ENCODE results near the gene OAF. TPM values are rescaled to one million over a fixed set of nuclear protein-coding genes. Genes with fewer than 3 reads are reported as not detected.

OAF gene
- polyA plus RNA-seq, 2 of the 4 experiments (the other 2 are of a cell fraction): 3.0 to 3.8 TPM

- TF ChIP-seq ELK1 (IDR thresholded peaks at IDR 0.05; ENCODE audit: low read depth, low read length): no peak
These were observed 16.7 kb upstream of the OAF start (continued) for GRCh38 chr11:120194166-120194565.

- TF ChIP-seq BCL3 (IDR thresholded peaks at IDR 0.05) (no peak), ELK1 (IDR thresholded peaks at IDR 0.05; ENCODE audit: low read depth, low read length) (no peak), SMC3 (IDR thresholded peaks at IDR 0.05) (no peak), CEBPB (IDR thresholded peaks at IDR 0.05) (no peak), ZNF302 (CRISPR knock-in tag; IDR thresholded peaks at IDR 0.05) (no peak), HEYL (CRISPR knock-in tag; IDR thresholded peaks at IDR 0.05) (no peak), JUNB (IDR thresholded peaks at IDR 0.05) (no peak), FOSL2 (IDR thresholded peaks at IDR 0.05) (no peak), FOSL2 (CRISPR knock-in tag; IDR thresholded peaks at IDR 0.05) (no peak), PBX3 (IDR thresholded peaks at IDR 0.05) (no peak), NR3C1 (IDR thresholded peaks at IDR 0.05) (no peak), PHF8 (IDR thresholded peaks at IDR 0.05; ENCODE audit: borderline replicate concordance, low read depth) (no peak), CBX8 (IDR thresholded peaks at IDR 0.05) (no peak), KDM1A (IDR thresholded peaks at IDR 0.05; ENCODE audit: low read depth) (no peak)
- ATAC-seq (no peak), FAIRE-seq (no peak), DNase-seq (ENCODE audit: low read depth in 1 of 2, low spot score in 1 of 2) (no peak)
- Histone ChIP-seq H3K4me2 (no peak overlapping the region), H3K4me1 (no peaks in the 10 kb centered on the region), H3K27ac (no peak overlapping the region), H3K9me3 (no peaks in the 10 kb centered on the region), H3K4me3 (no peak overlapping the region)
- ChIA-PET POLR2A (no interaction called here), CTCF (interaction anchor here (1.0 to 4.7 kb wide), 4 partner anchors 26 to 104 kb away, joined by 3 to 24 read pairs (median 4); no protein-coding TSS in a partner anchor)
- 73% methylated on average over 9 of the region's 13 CpGs for WGBS (ENCODE audit: missing lambda C conversion rate)
These were observed 15.1 kb upstream of the OAF start for GRCh38 chr11:120195601-120196320.

GRCh38 chr11:120196826-120197225 lies 14.0 kb upstream of the OAF start:
- 82% methylated on average over 6 of the region's 6 CpGs for WGBS (ENCODE audit: missing lambda C conversion rate)
- CTCF ChIA-PET: interaction anchor here (0.8 to 4.7 kb wide), 5 partner anchors 25 to 103 kb away, joined by 3 to 24 read pairs (median 3); no protein-coding TSS in a partner anchor
- DNase-seq (ENCODE audit: low read depth in 1 of 2, low spot score in 1 of 2) (no peak), ATAC-seq (no peak), FAIRE-seq (no peak)
- Histone ChIP-seq H3K9me3 (no peaks in the 10 kb centered on the region), H3K27ac (no peak overlapping the region), H3K4me3 (no peak overlapping the region), H3K4me1 (no peaks in the 10 kb centered on the region), H3K4me2 (no peak overlapping the region)
- POLR2A ChIA-PET: no interaction called here
- TF ChIP-seq ZFP36 (IDR thresholded peaks at IDR 0.05; ENCODE audit: borderline replicate concordance, partially characterized antibody) (no peak), CBX8 (IDR thresholded peaks at IDR 0.05) (no peak), RFX5 (IDR thresholded peaks at IDR 0.05) (no peak), MAZ (IDR thresholded peaks at IDR 0.05; ENCODE audit: borderline replicate concordance, low read depth, low read length) (no peak), PHF8 (IDR thresholded peaks at IDR 0.05; ENCODE audit: borderline replicate concordance, low read depth) (no peak), EP300 (IDR thresholded peaks at IDR 0.05) (no peak)

Data from A549 (cell line).